ENCODE data around the gene AQP12B. TPM values are rescaled to one million over a fixed set of nuclear protein-coding genes. Genes with fewer than 3 reads are reported as not detected.
"Not testable (repeated sequence)": the region's sequence is repeated elsewhere in the genome, so short reads cannot be mapped to it uniquely, and the experiment has no call there.

Gene AQP12B
- total and polyA plus RNA-seq, 2 experiments from 2014 or later, result not detected

- no peaks in the 10 kb centered on the region for H3K79me2 ChIP-seq (ENCODE audit: insufficient read depth)
- H3K9me3 ChIP-seq (ENCODE audit: low read depth), result no peaks in the 10 kb centered on the region
- H3K4me2 ChIP-seq (ENCODE audit: unreplicated experiment), result no peak overlapping the region
- no peak overlapping the region for H3K4me3 ChIP-seq
- H3K27ac ChIP-seq, result no peak overlapping the region
- no peak overlapping the region for H2AFZ ChIP-seq
- WGBS, 2 experiments (ENCODE audit: low coverage in 1 of 2, low lambda C conversion rate in 2 of 2, missing lambda C conversion rate in 2 of 2), result 87 to 88% methylated on average over 54 to 67 of the region's 67 CpGs
- H3K4me1 ChIP-seq (ENCODE audit: insufficient read depth), result no peaks in the 10 kb centered on the region
- H3F3A ChIP-seq (ENCODE audit: insufficient read depth), result no peaks in the 10 kb centered on the region
- H4K20me1 ChIP-seq (ENCODE audit: insufficient read depth), result no peaks in the 10 kb centered on the region
- no peak for DNase-seq
- no peaks in the 10 kb centered on the region for H3K36me3 ChIP-seq (ENCODE audit: low read depth)
- in situ Hi-C loops (cut with MboI), result no loop called here
- no peaks in the 10 kb centered on the region for H3K9me2 ChIP-seq (ENCODE audit: insufficient read depth)
- peaks cover 15% of the 10 kb centered on the region; the same call in 1 of the 2 replicates for H3K27me3 ChIP-seq (replicated peaks; ENCODE audit: insufficient read depth)
- TF ChIP-seq EZH2phosphoT487 (IDR thresholded peaks at IDR 0.05; ENCODE audit: insufficient read depth, low read depth) (no peak), EZH2 (IDR thresholded peaks at IDR 0.05; ENCODE audit: insufficient read depth, poor library complexity, severe bottlenecking) (no peak)
- H3K9ac ChIP-seq, result no peak overlapping the region
Observed at GRCh38 chr2:240701091-240701735, 18.5 kb upstream of the AQP12B start.

GRCh38 chr2:240700616-240701015 is 17.9 kb upstream of the AQP12B start:
- H3K36me3 ChIP-seq (ENCODE audit: low read depth); H3K9ac ChIP-seq; H3K9me3 ChIP-seq (ENCODE audit: low read depth); in situ Hi-C loops (cut with MboI); H3K79me2 ChIP-seq (ENCODE audit: insufficient read depth); H3K4me3 ChIP-seq; H3K27ac ChIP-seq; H3K4me2 ChIP-seq (ENCODE audit: unreplicated experiment); H3F3A ChIP-seq (ENCODE audit: insufficient read depth); H4K20me1 ChIP-seq (ENCODE audit: insufficient read depth); H3K4me1 ChIP-seq (ENCODE audit: insufficient read depth); DNase-seq; H3K9me2 ChIP-seq (ENCODE audit: insufficient read depth); H2AFZ ChIP-seq: not testable (repeated sequence)
- H3K27me3 ChIP-seq (replicated peaks; ENCODE audit: insufficient read depth), result peaks cover 13% of the 10 kb centered on the region; the same call in 1 of the 2 replicates
- WGBS, 2 experiments (ENCODE audit: low coverage in 1 of 2, low lambda C conversion rate in 2 of 2, missing lambda C conversion rate in 2 of 2), result 59 to 65% methylated on average over 15 to 16 of the region's 21 CpGs

DNA sequence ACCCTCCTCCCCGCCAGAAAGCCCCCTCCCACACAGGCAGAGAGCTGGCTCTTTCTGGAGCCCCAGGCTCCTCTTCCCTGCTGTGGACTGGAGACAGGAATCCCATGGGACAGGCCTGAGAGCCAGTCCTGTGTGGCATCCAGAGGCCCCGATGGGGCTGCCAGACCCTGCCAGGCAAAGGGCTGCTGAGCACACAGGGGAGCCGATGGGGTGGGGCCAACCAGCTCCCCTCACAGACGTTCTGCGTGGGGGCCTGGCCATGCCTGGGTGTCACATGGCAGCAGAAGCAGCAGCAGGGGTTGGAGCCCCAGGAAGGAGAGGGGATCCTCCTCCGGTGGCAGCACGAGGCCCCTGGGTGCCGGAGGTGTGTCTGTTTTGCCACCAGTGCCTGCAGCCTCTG is 17.1 kb upstream of the AQP12B start:
- in situ Hi-C loops (cut with MboI); H4K20me1 ChIP-seq (ENCODE audit: insufficient read depth): not testable (repeated sequence)
- 2 to 6% methylated on average over 7 to 8 of the region's 8 CpGs for WGBS, 2 experiments (ENCODE audit: low coverage in 1 of 2, low lambda C conversion rate in 2 of 2, missing lambda C conversion rate in 2 of 2)

DNA sequence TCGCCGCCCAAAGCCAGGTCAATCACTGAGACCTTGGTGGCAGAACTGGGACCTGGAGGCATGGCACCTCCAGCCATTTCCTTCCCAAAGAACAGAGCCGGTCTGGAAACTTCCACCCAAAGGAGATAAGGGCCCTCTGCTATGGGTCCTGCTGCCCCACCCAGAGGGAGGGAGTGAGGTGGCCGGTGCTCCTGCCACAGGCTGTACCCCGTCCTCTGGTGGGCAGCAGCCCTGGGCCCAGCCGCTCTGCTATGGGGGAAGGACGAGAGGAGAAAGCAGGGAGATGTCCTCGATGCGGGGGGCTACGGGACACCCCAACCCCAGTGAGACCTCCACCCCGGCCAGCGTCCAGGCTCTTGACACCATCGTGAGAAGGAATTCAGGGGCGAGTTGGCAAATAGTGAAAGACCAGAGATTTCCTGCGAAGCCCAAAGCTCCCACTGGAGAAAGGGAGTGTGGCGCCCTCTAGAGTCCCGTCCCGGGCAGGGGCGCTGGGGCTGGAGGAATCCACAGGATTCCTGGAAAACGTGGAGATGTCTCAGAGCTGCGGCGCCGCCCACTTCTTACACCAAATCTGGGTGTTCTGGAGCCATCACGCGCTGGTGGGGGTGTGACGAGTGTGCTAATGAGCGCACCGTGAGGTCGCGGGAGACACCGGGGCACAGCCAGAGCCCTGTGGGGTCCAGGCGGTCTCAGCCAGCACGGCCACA is 16.3 kb upstream of the AQP12B start:
- H3K4me1 ChIP-seq (ENCODE audit: insufficient read depth); H3K4me2 ChIP-seq (ENCODE audit: unreplicated experiment); H3K9ac ChIP-seq; DNase-seq; H3K4me3 ChIP-seq; H3K27me3 ChIP-seq (replicated peaks; ENCODE audit: insufficient read depth); in situ Hi-C loops (cut with MboI); H3F3A ChIP-seq (ENCODE audit: insufficient read depth); H3K27ac ChIP-seq; H3K36me3 ChIP-seq (ENCODE audit: low read depth); H2AFZ ChIP-seq; H4K20me1 ChIP-seq (ENCODE audit: insufficient read depth); H3K9me2 ChIP-seq (ENCODE audit: insufficient read depth); H3K79me2 ChIP-seq (ENCODE audit: insufficient read depth); H3K9me3 ChIP-seq (ENCODE audit: low read depth): not testable (repeated sequence)
- WGBS, 2 experiments (ENCODE audit: low coverage in 1 of 2, low lambda C conversion rate in 2 of 2, missing lambda C conversion rate in 2 of 2), result 43 to 53% methylated on average over 5 to 7 of the region's 33 CpGs

More for the DNA sequence above, 17.1 kb upstream of the AQP12B start:
- not testable (repeated sequence) for H3K4me1 ChIP-seq (ENCODE audit: insufficient read depth); H3F3A ChIP-seq (ENCODE audit: insufficient read depth); H3K9me3 ChIP-seq (ENCODE audit: low read depth); H3K36me3 ChIP-seq (ENCODE audit: low read depth); H3K79me2 ChIP-seq (ENCODE audit: insufficient read depth); H3K27ac ChIP-seq; DNase-seq; H3K4me2 ChIP-seq (ENCODE audit: unreplicated experiment); H2AFZ ChIP-seq; H3K4me3 ChIP-seq; H3K9me2 ChIP-seq (ENCODE audit: insufficient read depth); H3K9ac ChIP-seq; H3K27me3 ChIP-seq (replicated peaks; ENCODE audit: insufficient read depth)

GRCh38 chr2:240696469-240696868 is 13.8 kb upstream of the AQP12B start:
- H3K9me2 ChIP-seq (ENCODE audit: insufficient read depth); H4K20me1 ChIP-seq (ENCODE audit: insufficient read depth); DNase-seq; H3K4me1 ChIP-seq (ENCODE audit: insufficient read depth); H3K4me3 ChIP-seq; H2AFZ ChIP-seq; in situ Hi-C loops (cut with MboI); H3K9ac ChIP-seq; H3F3A ChIP-seq (ENCODE audit: insufficient read depth); H3K79me2 ChIP-seq (ENCODE audit: insufficient read depth); H3K27ac ChIP-seq; H3K9me3 ChIP-seq (ENCODE audit: low read depth); H3K36me3 ChIP-seq (ENCODE audit: low read depth); H3K27me3 ChIP-seq (replicated peaks; ENCODE audit: insufficient read depth); H3K4me2 ChIP-seq (ENCODE audit: unreplicated experiment): not testable (repeated sequence)
- WGBS, 2 experiments (ENCODE audit: low coverage in 1 of 2, low lambda C conversion rate in 2 of 2, missing lambda C conversion rate in 2 of 2), result 74% methylated on average over 3 of the region's 13 CpGs; no CpG with 5 or more reads in 1 of the 2 experiments

DNA sequence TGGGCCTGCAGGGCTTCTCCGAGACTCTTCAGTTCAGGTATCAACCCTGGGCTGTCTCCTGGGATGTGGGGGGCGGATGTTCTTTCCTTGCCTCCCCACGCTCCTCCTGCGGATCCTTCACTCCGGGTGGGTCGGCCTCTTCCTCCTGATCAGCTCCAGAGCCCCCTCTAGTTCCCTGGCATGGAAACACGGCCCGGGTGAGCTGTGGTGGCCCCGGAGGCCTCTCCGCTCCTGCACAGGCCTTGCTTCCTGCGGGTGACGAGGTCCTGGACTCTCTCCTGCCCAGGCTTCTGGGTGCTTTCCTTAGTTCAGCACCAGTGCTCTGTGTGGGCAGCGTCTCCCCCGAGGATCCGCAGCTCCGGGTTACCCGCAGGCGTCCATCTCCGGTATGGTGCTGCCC is 12.9 kb upstream of the AQP12B start:
- H3K4me3 ChIP-seq; H3K36me3 ChIP-seq (ENCODE audit: low read depth); H3K4me2 ChIP-seq (ENCODE audit: unreplicated experiment); in situ Hi-C loops (cut with MboI); H3K27ac ChIP-seq; H4K20me1 ChIP-seq (ENCODE audit: insufficient read depth); H3K9ac ChIP-seq; H2AFZ ChIP-seq; DNase-seq; H3F3A ChIP-seq (ENCODE audit: insufficient read depth); H3K27me3 ChIP-seq (replicated peaks; ENCODE audit: insufficient read depth); H3K79me2 ChIP-seq (ENCODE audit: insufficient read depth); H3K4me1 ChIP-seq (ENCODE audit: insufficient read depth); H3K9me2 ChIP-seq (ENCODE audit: insufficient read depth); H3K9me3 ChIP-seq (ENCODE audit: low read depth): not testable (repeated sequence)
- WGBS, 2 experiments (ENCODE audit: low coverage in 1 of 2, low lambda C conversion rate in 2 of 2, missing lambda C conversion rate in 2 of 2), result no CpG with 5 or more reads among the region's 19 CpGs

DNA sequence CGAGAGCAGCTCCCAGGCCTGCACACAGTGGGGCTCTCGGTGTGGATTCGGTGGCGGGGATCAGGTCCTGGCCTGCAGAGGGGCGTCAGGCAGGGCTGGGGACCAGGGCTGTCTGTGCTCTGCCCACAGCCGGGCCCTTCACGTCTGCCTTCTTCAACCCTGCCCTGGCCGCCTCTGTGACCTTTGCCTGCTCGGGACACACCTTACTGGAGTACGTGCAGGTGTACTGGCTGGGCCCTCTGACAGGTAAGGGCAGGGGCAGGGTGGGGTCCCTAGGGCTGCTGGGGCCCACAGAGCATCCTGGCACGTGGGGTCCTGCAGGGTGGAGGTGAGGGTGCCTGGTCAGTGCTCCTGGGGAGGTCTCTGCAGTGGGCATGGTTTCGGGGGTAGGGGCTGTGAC is 11.6 kb upstream of the AQP12B start:
- H3K36me3 ChIP-seq (ENCODE audit: low read depth); DNase-seq; H4K20me1 ChIP-seq (ENCODE audit: insufficient read depth); H3K9me3 ChIP-seq (ENCODE audit: low read depth); H3K79me2 ChIP-seq (ENCODE audit: insufficient read depth); H3K9me2 ChIP-seq (ENCODE audit: insufficient read depth); H3K4me1 ChIP-seq (ENCODE audit: insufficient read depth); H2AFZ ChIP-seq; in situ Hi-C loops (cut with MboI); H3K27me3 ChIP-seq (replicated peaks; ENCODE audit: insufficient read depth); H3K27ac ChIP-seq; H3K9ac ChIP-seq; H3K4me3 ChIP-seq; H3K4me2 ChIP-seq (ENCODE audit: unreplicated experiment); H3F3A ChIP-seq (ENCODE audit: insufficient read depth): not testable (repeated sequence)
- WGBS, 2 experiments (ENCODE audit: low coverage in 1 of 2, low lambda C conversion rate in 2 of 2, missing lambda C conversion rate in 2 of 2), result no CpG with 5 or more reads among the region's 12 CpGs

All from GM23248 (cell line).